ENCODE measurements around the gene MGST1. TPM values are rescaled to one million over a fixed set of nuclear protein-coding genes. Genes with fewer than 3 reads are reported as not detected.

MGST1 gene
- total RNA-seq, 2 donors from 2014 or later = 1.0 TPM; not detected in 1

Other genes starting within 250 kb of the MGST1 start
- not detected for gene SLC15A5, start 70.0 kb upstream of the MGST1 start, total RNA-seq